ENCODE results near the gene MLEC.

MLEC gene, protein sequence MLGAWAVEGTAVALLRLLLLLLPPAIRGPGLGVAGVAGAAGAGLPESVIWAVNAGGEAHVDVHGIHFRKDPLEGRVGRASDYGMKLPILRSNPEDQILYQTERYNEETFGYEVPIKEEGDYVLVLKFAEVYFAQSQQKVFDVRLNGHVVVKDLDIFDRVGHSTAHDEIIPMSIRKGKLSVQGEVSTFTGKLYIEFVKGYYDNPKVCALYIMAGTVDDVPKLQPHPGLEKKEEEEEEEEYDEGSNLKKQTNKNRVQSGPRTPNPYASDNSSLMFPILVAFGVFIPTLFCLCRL

DNA sequence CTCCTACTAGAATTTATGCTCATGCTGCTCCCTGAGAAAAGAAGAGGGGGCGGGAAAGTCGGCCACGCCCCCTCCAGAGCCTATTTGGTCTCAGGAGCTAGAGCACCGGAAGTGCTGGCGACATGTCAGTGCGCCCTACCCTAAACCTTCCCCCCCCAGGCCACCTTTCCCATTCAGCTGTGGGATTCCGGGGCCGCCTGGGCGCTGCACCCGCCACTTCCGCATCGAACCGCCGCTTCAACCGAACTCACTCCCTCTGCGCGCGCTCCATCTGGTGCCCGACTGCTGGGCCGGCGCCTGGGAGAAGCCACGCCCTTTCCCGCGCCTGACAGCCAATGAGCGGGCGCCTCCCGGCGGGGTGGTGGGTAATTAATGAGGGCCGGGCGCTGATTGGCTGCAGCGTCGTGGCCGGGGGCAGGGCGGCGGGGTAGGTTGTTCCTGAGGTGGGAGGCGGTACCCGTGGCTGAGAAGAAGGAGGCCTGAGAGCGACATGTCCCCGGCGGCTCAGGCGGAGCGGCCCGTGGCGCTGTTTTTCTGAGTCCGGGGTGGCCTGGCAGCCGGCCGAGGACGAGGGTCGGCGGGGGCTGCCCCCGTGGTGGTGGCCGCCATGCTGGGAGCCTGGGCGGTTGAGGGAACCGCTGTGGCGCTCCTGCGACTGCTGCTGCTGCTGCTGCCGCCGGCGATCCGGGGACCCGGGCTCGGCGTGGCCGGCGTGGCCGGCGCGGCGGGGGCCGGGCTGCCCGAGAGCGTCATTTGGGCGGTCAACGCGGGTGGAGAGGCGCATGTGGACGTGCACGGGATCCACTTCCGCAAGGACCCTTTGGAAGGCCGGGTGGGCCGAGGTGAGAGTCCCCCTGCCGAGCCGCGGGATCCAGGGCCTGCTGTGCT, at the start of gene MLEC:
Gene MLEC (plus strand): TSS at position 460 of the 888 bp plus-strand sequence. CDS start 148 bp downstream, at position 608.
- peak; percentile 100 for DNase-seq (ENCODE audit: low spot score)

DNA sequence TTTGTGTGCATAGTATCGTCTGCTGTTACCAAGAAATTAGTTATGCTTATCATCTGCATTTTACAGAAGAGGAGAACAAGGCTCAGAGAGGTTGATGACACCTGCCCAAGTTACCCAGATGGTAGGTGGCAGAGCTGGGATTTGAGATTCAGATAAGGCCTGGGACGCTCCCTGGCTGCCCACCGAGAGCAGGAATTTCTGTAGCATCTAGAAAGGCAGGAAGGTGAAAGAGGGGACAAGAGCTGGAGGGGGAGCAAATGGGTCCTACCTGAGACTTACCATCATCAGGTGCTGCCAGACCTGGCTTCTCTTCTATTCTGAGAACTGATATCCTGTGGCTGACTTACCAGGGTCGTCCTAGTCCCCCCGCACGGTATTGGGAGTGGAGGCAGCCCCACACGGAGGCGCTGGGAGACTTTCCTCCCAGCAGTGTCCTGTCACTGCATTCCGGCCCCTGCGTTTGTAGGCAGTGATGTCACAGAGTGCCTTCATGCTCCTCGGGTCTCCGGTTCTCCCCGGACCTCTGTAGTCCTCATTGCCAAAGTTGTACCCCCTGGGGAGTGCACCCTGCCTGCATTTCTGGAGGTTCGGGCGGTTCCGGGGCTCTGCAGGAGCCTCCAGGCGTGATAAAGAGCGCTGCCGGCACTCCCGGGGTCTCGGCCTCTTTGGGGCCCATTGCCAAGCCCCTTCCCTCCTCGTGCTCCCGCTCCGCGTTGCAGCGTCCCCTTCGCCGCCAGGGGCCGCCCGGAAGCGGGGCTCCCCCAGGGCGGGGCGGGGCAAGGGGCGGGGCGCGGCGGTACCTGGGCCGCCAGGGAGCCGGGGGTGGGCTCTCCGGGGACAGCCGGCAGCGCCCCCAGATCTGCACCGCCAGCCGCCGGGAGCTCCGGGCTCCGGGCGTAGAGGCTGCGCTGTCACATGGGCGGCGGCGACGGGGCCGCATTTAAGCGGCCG, 46.9 kb upstream of the MLEC start, which contains the start of gene CABP1:
Gene CABP1 (plus strand): TSS at position 856 of the 951 bp plus-strand sequence. CDS start 60 bp downstream, at position 916.
- peak; percentile 79 for DNase-seq (ENCODE audit: low spot score)

DNA sequence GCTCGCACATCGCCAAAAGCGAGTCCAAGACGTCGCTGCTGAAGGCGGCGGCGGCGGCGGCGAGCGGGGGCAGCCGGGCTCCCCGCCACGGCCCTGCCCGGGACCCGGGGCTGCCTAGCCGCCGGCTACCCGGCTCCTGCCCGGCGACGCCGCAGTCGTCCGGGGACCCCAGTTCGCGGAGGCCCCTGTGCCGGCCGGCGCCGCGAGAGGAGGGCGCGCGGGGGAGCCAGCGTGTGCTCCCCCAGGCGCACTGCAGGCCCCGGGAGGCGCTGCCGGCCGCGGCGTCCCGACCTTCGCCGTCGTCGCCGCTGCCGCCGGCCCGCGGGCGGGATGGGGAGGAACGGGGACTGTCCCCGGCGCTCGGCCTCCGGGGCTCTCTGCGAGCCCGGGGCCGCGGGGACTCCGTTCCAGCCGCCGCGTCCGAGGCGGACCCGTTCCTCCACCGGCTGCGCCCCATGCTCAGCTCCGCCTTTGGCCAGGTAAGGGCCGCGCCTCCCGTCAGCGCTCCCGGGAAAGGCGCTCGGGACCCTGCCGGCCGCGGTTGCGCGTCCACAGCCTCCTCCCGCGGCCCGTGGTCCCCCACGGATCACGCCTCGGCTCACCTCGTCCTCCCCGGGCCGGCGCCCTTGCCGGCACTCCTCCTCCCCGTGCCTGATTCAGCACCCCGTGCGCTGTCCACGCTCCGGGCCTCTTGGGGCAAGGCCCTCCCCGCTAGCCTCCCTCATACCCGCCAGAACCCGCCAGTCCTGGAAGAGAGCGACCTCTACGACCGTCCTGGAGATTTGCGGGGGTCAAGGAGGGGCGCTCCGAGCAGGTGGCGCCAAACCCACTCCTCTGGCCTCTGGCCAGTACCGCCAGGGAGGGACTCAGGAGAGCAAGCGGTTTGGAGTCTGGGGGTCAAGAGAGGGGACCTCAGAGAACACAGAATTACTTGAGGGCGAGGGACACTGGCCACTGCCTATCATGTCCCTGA, 45.8 kb upstream of the MLEC start:
- DNase-seq (ENCODE audit: low spot score), result peak; percentile 91

DNA sequence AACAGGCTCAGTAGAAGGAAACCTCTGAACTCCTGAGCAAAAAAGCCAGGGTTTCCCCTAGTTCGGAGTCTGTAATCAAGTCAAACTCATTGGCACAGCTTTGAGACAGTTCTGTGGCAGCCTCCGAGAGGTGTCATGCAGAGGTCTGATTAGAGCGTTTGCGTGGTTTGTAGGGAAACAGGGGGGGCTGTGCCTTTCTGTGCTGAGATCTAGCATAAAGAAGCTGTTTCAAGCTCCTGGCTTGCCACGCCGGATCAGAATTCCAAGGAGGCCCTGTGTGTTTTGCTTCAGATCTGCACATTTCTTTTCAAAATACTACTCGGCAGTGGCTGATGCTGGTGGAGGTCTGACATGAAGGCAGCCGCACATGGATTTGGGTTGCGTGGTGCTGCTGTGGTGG, 44.8 kb upstream of the MLEC start:
- no peak for DNase-seq (ENCODE audit: low spot score)

DNA sequence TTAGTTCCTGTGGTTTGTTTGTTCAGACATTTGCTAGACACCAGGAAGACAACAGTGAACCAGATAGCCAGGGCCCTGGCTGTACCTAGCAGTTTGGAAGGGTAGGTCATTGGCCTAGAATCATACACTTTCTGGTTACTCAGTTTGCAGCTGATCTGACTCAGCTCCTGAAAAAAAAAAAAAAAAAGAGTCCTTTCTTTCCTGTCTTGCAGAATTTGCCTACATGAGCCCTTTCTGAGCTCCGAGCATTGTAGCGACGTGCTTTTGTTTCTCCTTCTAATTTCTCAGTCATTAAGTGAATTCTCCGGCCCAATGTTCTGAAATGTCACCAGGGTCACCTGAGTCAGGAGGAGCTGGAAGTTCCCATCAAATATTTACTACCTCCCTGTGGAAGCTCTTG, 44.1 kb upstream of the MLEC start:
- DNase-seq (ENCODE audit: low spot score), result no peak

DNA sequence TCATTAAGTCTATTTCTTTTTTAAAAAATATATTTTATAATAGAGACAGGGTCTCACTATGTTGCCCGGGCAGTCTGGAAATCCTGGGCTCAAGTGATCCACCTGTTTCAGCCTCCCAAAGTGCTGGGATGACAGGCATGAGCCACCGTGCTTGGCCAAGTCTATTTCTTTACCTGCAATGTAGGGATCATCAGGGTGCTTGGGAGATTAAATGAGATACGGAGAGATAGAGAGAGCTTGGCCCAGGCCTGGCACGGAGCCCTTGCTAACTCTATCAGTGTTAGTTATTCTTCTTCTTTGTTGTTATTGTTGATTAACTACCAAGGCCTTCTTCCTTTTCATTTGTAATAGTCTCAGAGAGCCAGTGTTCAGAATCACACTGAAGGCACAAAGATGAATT, 43.4 kb upstream of the MLEC start:
- no peak for DNase-seq (ENCODE audit: low spot score)

DNA sequence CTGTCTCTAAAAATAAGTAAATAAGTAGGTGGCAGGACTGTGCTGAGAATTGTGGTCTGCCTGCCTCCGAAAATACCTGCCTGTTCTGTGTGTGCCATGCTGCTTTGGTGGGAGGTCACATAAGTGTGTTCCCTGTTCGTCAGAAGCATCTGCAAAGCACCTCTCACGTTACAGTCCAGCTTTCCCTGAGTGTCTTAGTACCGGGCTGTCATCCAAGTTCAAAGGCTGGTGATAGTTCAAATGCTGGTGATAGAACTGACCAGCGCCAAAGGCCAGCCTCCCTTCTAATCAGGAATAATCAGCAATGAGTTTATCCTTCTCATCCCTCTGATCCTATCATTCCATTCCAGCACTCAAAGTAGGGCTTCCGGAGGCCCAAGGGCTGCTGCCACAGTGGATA, 40.9 kb upstream of the MLEC start:
- no peak for DNase-seq (ENCODE audit: low spot score)

DNA sequence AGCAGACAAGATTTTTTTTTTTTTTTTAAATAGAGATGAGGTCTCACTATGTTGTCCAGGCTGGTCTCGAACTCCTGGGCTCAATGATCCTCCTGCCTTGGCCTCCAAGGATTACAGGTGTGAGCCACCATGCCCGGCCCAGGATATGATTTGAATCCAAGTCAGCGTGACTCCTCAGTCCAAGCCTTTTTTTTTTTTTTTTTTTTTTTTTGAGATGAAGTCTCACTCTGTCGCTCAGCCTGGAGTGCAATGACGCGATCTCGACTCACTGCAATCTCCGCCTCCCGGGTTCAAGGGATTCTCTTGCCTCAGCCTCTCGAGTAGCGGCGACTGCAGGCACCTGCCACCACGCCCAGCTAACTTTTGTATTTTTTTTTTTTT, 39.6 kb upstream of the MLEC start:
- DNase-seq (ENCODE audit: low spot score), result no peak

- DNase-seq (ENCODE audit: low spot score), result peak; percentile 75
Measured at GRCh38 chr12:120649442-120650232, 37.3 kb upstream of the MLEC start.

DNA sequence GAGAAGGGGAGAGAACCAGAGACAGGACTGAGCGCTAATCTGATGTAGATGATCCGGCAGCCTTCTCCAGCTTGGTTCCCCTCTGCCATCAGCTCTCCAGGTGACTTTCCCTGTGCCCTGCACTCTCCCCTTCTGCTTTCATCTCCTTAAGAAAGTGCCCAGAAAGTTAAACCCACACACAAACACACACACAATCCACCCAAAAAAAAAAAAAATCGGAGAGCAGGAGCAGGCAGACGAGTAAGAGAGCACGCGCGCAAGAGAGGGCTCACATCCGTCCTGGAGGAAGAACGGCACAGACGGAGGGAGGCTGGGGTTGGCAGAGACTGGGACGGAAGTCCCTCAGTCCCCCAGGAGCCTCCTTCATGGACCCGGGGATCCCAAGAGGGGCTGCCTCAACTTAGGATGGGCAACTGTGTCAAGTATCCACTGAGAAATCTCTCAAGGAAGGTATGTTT, 36.7 kb upstream of the MLEC start:
- no peak for DNase-seq (ENCODE audit: low spot score)

GRCh38 chr12:120651821-120652220, 35.1 kb upstream of the MLEC start:
- no peak for DNase-seq (ENCODE audit: low spot score)

GRCh38 chr12:120652656-120653435, 34.1 kb upstream of the MLEC start:
- DNase-seq (ENCODE audit: low spot score), result no peak

GRCh38 chr12:120653611-120654010, 33.3 kb upstream of the MLEC start:
- no peak for DNase-seq (ENCODE audit: low spot score)

- DNase-seq (ENCODE audit: low spot score), result no peak
Measured at GRCh38 chr12:120654656-120655055, 32.3 kb upstream of the MLEC start.

- no peak for DNase-seq (ENCODE audit: low spot score)
Measured at GRCh38 chr12:120656008-120656407, 30.9 kb upstream of the MLEC start.

DNA sequence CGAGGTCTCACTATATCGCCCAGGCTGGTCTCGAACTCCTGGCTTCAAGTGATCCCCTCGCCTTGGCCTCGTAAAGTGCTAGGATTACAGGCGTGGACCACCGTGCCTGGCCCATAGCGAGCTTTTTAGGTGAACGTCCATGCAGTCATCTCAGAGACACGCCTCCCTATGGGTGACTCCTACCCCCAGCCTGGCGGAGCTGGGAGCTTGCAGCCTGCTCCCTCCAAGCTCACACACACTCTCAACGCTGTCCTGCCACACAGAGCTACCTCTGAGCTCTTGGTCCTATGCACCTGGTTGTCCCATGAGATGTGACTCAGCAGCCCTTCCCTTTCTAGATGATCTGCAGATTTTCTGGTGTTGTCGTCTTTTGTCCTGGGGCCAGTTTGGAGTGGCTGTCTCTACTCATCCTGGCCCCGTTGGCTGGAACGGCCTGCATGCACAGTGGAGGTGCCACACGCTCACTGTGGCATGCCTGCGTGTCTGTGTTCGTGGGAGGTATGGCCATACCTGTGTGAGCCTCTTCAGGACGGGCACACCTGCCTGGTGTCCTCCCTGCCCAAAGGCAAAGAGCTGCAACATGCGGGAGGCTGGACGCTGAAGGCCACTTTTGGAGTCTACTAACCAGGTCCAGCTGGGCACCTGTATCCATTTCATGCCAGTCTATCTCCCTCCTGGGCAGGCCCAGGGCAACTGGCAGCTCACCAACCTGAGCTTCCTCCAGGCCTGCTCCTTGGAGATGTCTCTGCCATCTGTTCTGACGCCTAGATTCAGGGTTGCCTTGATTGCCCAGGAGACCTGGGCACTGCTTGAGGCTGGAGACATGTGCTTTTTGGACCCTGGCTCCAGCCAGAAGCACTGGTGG, 28.4 kb upstream of the MLEC start:
- no peak for DNase-seq (ENCODE audit: low spot score)

GRCh38 chr12:120659151-120659525, 27.8 kb upstream of the MLEC start:
- no peak for DNase-seq (ENCODE audit: low spot score)

GRCh38 chr12:120661432-120661831, 25.5 kb upstream of the MLEC start:
- DNase-seq (ENCODE audit: low spot score), result no peak

Measured in ecto neural progenitor cell (in vitro differentiated cells).